RWPE1 (cell line): ENCODE measurements around the gene KCNF1.

Experiments used
- CTCF ChIA-PET: fragments of 350-600 bp; sonication (Branson Sonifier 250); formaldehyde crosslinking; extraction: SDS; loops from one replicate; lab custom pipeline; 2021; lab: Yijun Ruan, JAX
- POLR2A ChIA-PET: fragments of 400-600 bp; formaldehyde crosslinking; extraction: SDS; loops from one replicate; lab custom pipeline; 2020; ENCODE audit warnings: antibody characterized with exemption; ENCODE audit not compliant: low non-redundant PET; lab: Yijun Ruan, JAX
- DNase-seq: peaks from one replicate; pipeline ENCODE4 v3.0.0; 2012; ENCODE audit warnings: low spot score
- H3K27ac ChIP-seq: fragments of 450-650 bp; 2 replicates; pipeline ENCODE4 v1.5.1; 2017
- TF ChIP-seq, protein P1 (sequence below): fragments of 450-650 bp; conservative IDR thresholded peaks from 2 replicates; pipeline ENCODE4 v1.5.1; 2017; ENCODE audit warnings: low read depth, mild to moderate bottlenecking

KCNF1 gene

GRCh38 chr2:10879159-10879558 is 32.6 kb upstream of the KCNF1 start:
- TF ChIP-seq, protein P1, sequence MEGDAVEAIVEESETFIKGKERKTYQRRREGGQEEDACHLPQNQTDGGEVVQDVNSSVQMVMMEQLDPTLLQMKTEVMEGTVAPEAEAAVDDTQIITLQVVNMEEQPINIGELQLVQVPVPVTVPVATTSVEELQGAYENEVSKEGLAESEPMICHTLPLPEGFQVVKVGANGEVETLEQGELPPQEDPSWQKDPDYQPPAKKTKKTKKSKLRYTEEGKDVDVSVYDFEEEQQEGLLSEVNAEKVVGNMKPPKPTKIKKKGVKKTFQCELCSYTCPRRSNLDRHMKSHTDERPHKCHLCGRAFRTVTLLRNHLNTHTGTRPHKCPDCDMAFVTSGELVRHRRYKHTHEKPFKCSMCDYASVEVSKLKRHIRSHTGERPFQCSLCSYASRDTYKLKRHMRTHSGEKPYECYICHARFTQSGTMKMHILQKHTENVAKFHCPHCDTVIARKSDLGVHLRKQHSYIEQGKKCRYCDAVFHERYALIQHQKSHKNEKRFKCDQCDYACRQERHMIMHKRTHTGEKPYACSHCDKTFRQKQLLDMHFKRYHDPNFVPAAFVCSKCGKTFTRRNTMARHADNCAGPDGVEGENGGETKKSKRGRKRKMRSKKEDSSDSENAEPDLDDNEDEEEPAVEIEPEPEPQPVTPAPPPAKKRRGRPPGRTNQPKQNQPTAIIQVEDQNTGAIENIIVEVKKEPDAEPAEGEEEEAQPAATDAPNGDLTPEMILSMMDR, result no peak
- DNase-seq, result no peak
- POLR2A ChIA-PET, result no interaction called here
- H3K27ac ChIP-seq, result no peak overlapping the region
- CTCF ChIA-PET, result interaction anchor here (0.5 kb wide), 1 partner anchor 174 kb away, joined by 4 read pairs; no protein-coding TSS in a partner anchor

GRCh38 chr2:10879624-10880585 is 31.8 kb upstream of the KCNF1 start:
- H3K27ac ChIP-seq, result no peak overlapping the region
- DNase-seq, result no peak
- ChIA-PET CTCF (no interaction called here), POLR2A (no interaction called here)
- TF ChIP-seq, protein P1, result no peak

- DNase-seq, result no peak
- no peak overlapping the region for H3K27ac ChIP-seq
- TF ChIP-seq, protein P1, result no peak
- POLR2A ChIA-PET, result no interaction called here
- CTCF ChIA-PET, result no interaction called here
Measured at GRCh38 chr2:10880586-10881321, 31.0 kb upstream of the KCNF1 start.

GRCh38 chr2:10882568-10882967 is 29.2 kb upstream of the KCNF1 start:
- no peak overlapping the region for H3K27ac ChIP-seq
- TF ChIP-seq, protein P1, result no peak
- no peak for DNase-seq
- ChIA-PET CTCF (interaction anchor here (0.6 kb wide), 1 partner anchor 10 kb away, joined by 5 read pairs; no protein-coding TSS in a partner anchor), POLR2A (no interaction called here)

DNA sequence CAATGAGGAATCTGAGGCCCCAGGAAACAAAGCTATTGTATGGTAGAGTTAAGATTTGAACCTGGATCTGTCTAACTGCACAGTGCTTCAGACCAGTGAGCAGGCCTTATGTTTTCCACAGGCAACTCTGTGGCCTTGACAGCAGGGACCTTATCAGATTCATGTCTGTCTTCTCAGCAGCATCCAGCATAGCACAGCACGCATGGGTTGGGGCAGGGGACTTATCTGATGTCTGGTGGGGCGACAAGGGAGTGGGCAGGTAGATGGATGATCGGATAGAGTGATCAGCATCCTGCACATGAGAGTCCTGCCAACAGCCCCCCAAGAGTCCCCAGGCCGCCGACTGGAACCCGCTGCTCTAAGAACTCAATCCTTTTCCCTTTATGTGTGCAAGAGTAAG is 28.7 kb upstream of the KCNF1 start:
- TF ChIP-seq, protein P1, result no peak
- ChIA-PET POLR2A (no interaction called here), CTCF (interaction anchor here (0.6 to 1.3 kb wide), 2 partner anchors 10 to 51 kb away, joined by 4 to 5 read pairs; no protein-coding TSS in a partner anchor)
- no peak for DNase-seq
- no peak overlapping the region for H3K27ac ChIP-seq

GRCh38 chr2:10883801-10884478 is 27.8 kb upstream of the KCNF1 start:
- ChIA-PET CTCF (interaction anchor here (1.3 kb wide), 1 partner anchor 52 kb away, joined by 4 read pairs; no protein-coding TSS in a partner anchor), POLR2A (no interaction called here)
- H3K27ac ChIP-seq, result no peak overlapping the region
- DNase-seq, result no peak
- TF ChIP-seq, protein P1, result no peak
